HCT116 (cell line): ENCODE results near the gene LRIG3. TPM values are rescaled to one million over a fixed set of nuclear protein-coding genes. Genes with fewer than 3 reads are reported as not detected.

Experiments used
- ATAC-seq: fragments of 200-7000 bp; cut with Tn5 transposase; 2 replicates; pipeline ENCODE4 v1.9.1; 2020; ENCODE audit warnings: mild to moderate bottlenecking, moderate library complexity
- BruUV-seq: library from RNA; stranded (reverse); fragments of 400-500 nt; replicated peaks from 2 replicates; lab custom pipeline; 2021; lab: Mats Ljungman, UMichigan
- CTCF ChIA-PET: fragments of 300-600 bp; sonication (Branson Sonifier 250); formaldehyde crosslinking; loops from one replicate; lab custom pipeline; 2021; ENCODE audit warnings: antibody characterized with exemption; lab: Charles Lee
- POLR2A ChIA-PET: fragments of 300-600, 350-600 bp; sonication (Branson Sonifier 250); formaldehyde crosslinking; loops from one replicate; lab custom pipeline; 2021; ENCODE audit warnings: antibody characterized with exemption; lab: Charles Lee
- RAD21 ChIA-PET, 2 experiments: fragments of 300-600 bp; sonication (Branson Sonifier 250); formaldehyde crosslinking; loops; one replicate each; lab custom pipeline; 2023; ENCODE audit warnings: low total read pairs in 2 of 2; ENCODE audit not compliant: uncharacterized antibody in 2 of 2, unreplicated experiment in 2 of 2, low non-redundant PET in 1 of 2; lab: Charles Lee
- DNase-seq: peaks from one replicate; pipeline ENCODE4 v3.0.0-alpha.2; 2010; ENCODE audit warnings: low read depth, low spot score
- H2AFZ ChIP-seq: fragments of 200-600 bp; shearing (Covaris generic), sonication (generic); 2 replicates; pipeline ENCODE4 v1.6.1; 2017; ENCODE audit warnings: low read depth, mixed run types, mixed read lengths, antibody characterized with exemption, low read length; ENCODE audit not compliant: poor library complexity, severe bottlenecking
- H3K27ac ChIP-seq: 2 replicates; pipeline ENCODE4 v1.5.1; 2012; ENCODE audit warnings: low read depth, low read length
- H3K27me3 ChIP-seq: fragments of 200-600 bp; sonication (generic); 2 replicates; pipeline ENCODE4 v1.6.1; 2016; ENCODE audit warnings: mixed run types, low read length, mixed read lengths; ENCODE audit not compliant: insufficient read depth
- H3K36me3 ChIP-seq, 2 experiments: fragments of 200-500 bp in 1 of 2; fragments of 200-600 bp in 1 of 2; sonication (Bioruptor generic) in 1 of 2; sonication (generic) in 1 of 2; 2 replicates each; pipeline versions ENCODE4 v1.5.1 to v1.6.1; 2014 to 2016; ENCODE audit warnings: low read length in 2 of 2, inconsistent platforms in 1 of 2, mixed read lengths in 1 of 2, mixed run types in 1 of 2; ENCODE audit not compliant: insufficient read depth in 2 of 2, control insufficient read depth in 1 of 2
- H3K4me1 ChIP-seq, 2 experiments: fragments of 200-600 bp in 1 of 2; sonication (generic) in 1 of 2; 2 replicates each; pipeline versions ENCODE4 v1.5.1 to v1.6.1; 2012 to 2017; ENCODE audit warnings: low read length in 2 of 2, inconsistent platforms in 1 of 2, mild to moderate bottlenecking in 1 of 2, mixed read lengths in 1 of 2, mixed run types in 1 of 2, moderate library complexity in 1 of 2; ENCODE audit not compliant: insufficient read depth in 2 of 2, control insufficient read depth in 1 of 2
- H3K4me2 ChIP-seq: fragments of 200-600 bp; sonication (generic); 2 replicates; pipeline ENCODE4 v1.6.1; 2017; ENCODE audit warnings: mixed run types, low read length, mixed read lengths
- H3K4me3 ChIP-seq, 2 experiments: fragments of 200-600 bp in 1 of 2; sonication (generic) in 1 of 2; replicated peaks in 1 of 2; 2 replicates each; pipeline ENCODE4 v1.5.1; 2011 to 2016; ENCODE audit warnings: low read length in 2 of 2, control low read depth in 1 of 2, low read depth in 1 of 2, mild to moderate bottlenecking in 1 of 2, mixed read lengths in 1 of 2, mixed run types in 1 of 2
- H3K79me2 ChIP-seq: fragments of 200-600 bp; sonication (generic); 2 replicates; pipeline ENCODE4 v1.6.1; 2017; ENCODE audit warnings: mild to moderate bottlenecking, mixed run types, low read length, moderate library complexity, mixed read lengths; ENCODE audit not compliant: insufficient read depth
- H3K9ac ChIP-seq: fragments of 200-600 bp; sonication (generic); 2 replicates; pipeline ENCODE4 v1.6.1; 2016; ENCODE audit warnings: low read length, mixed read lengths
- H3K9me2 ChIP-seq: fragments of 200-600 bp; sonication (generic), shearing (Covaris generic); 2 replicates; pipeline ENCODE4 v1.6.1; 2017; ENCODE audit warnings: mixed run types, mild to moderate bottlenecking, moderate library complexity; ENCODE audit not compliant: insufficient read depth
- H3K9me3 ChIP-seq, 2 experiments: fragments of 200-500 bp in 1 of 2; fragments of 200-600 bp in 1 of 2; sonication (Bioruptor generic) in 1 of 2; sonication (generic) in 1 of 2; 2 replicates each; pipeline ENCODE4 v1.6.1; 2014 to 2017; ENCODE audit warnings: low read length in 2 of 2, mixed read lengths in 2 of 2, inconsistent platforms in 1 of 2, low read depth in 1 of 2, mild to moderate bottlenecking in 1 of 2, mixed run types in 1 of 2, moderate library complexity in 1 of 2; ENCODE audit not compliant: control insufficient read depth in 1 of 2, insufficient read depth in 1 of 2
- H4K20me1 ChIP-seq: fragments of 200-600 bp; sonication (generic), shearing (Covaris generic); 2 replicates; pipeline ENCODE4 v1.6.1; 2017; ENCODE audit warnings: mixed run types, mild to moderate bottlenecking, moderate library complexity; ENCODE audit not compliant: insufficient read depth
- CEBPB ChIP-seq: IDR thresholded peaks from 2 replicates; pipeline ENCODE4 v1.6.1; 2012; ENCODE audit warnings: low read depth
- ELF1 ChIP-seq: IDR thresholded peaks from 2 replicates; pipeline ENCODE4 v1.6.1; 2012; ENCODE audit warnings: low read depth, borderline replicate concordance
- EZH2phosphoT487 ChIP-seq: fragments of 200-600 bp; IDR thresholded peaks from 2 replicates; pipeline ENCODE4 v1.6.1; 2018; ENCODE audit warnings: antibody characterized with exemption, borderline replicate concordance
- FOSL1 ChIP-seq: IDR thresholded peaks from 2 replicates; pipeline ENCODE4 v1.6.1; 2012; ENCODE audit warnings: low read depth
- POLR2AphosphoS5 ChIP-seq: IDR thresholded peaks from 2 replicates; pipeline ENCODE4 v1.6.1; 2011; ENCODE audit warnings: mild to moderate bottlenecking, low read depth, low read length, moderate library complexity
- RAD21 ChIP-seq: IDR thresholded peaks from 2 replicates; pipeline ENCODE4 v1.6.1; 2012; ENCODE audit warnings: low read depth, mild to moderate bottlenecking
- SIN3A ChIP-seq: IDR thresholded peaks from 2 replicates; pipeline ENCODE4 v1.6.1; 2012; ENCODE audit warnings: low read depth
- SP1 ChIP-seq: IDR thresholded peaks from 2 replicates; pipeline ENCODE4 v1.6.1; 2012; ENCODE audit warnings: low read depth
- TCF7L2 ChIP-seq: IDR thresholded peaks from 2 replicates; pipeline ENCODE4 v1.7.0; 2011; ENCODE audit warnings: borderline replicate concordance, inconsistent platforms; ENCODE audit not compliant: insufficient read depth, insufficient read length; ENCODE audit errors: extremely low read depth
- YY1 ChIP-seq: IDR thresholded peaks from 2 replicates; pipeline ENCODE4 v1.6.1; 2011; ENCODE audit warnings: low read length, low read depth, moderate library complexity, mild to moderate bottlenecking; ENCODE audit not compliant: insufficient replicate concordance; ENCODE audit errors: extremely low read depth
- ZFX ChIP-seq: fragments of 450-650 bp; IDR thresholded peaks from 2 replicates; pipeline ENCODE4 v1.6.1; 2017
- intact Hi-C: fragments of 100-400 bp; cut with micrococcal nuclease; formaldehyde crosslinking; loops from 2 replicates; pipeline ENCODE4 v1.10.0; 2022
- total RNA-seq: library from RNA; stranded (reverse); gene quantifications from one replicate; pipeline ENCODE4 v1.2.1, GENCODE V29; 2021; ENCODE audit not compliant: unreplicated experiment
- TF ChIP-seq, protein P1 (sequence below): IDR thresholded peaks from 2 replicates; pipeline ENCODE4 v1.6.1; 2012
- TF ChIP-seq, protein P2 (sequence below): IDR thresholded peaks from 2 replicates; pipeline ENCODE4 v1.6.1; 2012
- TF ChIP-seq, protein P3 (sequence below): IDR thresholded peaks from 2 replicates; pipeline ENCODE4 v1.6.1; 2011; ENCODE audit warnings: mild to moderate bottlenecking, low read length, moderate library complexity; ENCODE audit not compliant: insufficient replicate concordance; ENCODE audit errors: extremely low read depth
- TF ChIP-seq, protein P4 (sequence below): IDR thresholded peaks from 2 replicates; pipeline ENCODE4 v1.6.1; 2012; ENCODE audit warnings: low read depth

The LRIG3 gene
- total RNA-seq, 1 experiment from 2014 or later: 11.1 TPM

DNA sequence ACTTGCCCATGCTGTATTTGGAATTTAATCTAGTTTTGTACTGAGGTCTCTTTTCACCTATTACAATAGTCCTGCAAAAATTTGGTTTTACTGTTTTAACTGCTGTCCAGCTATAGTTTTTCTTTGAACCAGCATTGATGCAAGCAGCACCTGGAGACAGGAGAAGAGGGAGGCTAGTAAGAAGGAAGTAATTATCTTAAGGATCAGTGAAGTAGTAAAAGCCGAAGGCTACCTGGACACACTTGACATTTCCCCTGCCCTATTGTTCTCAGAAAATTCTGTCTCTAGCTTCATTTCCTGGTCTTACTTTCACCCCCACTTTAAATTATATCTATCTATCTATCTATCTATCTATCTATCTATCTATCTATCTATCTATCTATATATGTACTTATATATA lies 43.5 kb upstream of the LRIG3 start:
- Histone ChIP-seq H3K4me3 (no peak overlapping the region), H2AFZ (no peak overlapping the region), H3K9me3 (no peaks in the 10 kb centered on the region), H3K9me2 (no peaks in the 10 kb centered on the region), H3K4me1 (peaks cover 0 to 3% of the 10 kb centered on the region in 2 experiments; a peak in 1 of 4 replicates), H4K20me1 (no peaks in the 10 kb centered on the region), H3K9ac (no peak overlapping the region), H3K36me3 (no peaks in the 10 kb centered on the region), H3K4me2 (no peak overlapping the region), H3K27ac (no peak overlapping the region), H3K79me2 (no peaks in the 10 kb centered on the region), H3K27me3 (no peaks in the 10 kb centered on the region)
- TF ChIP-seq EZH2phosphoT487: no peak
- no peak for TF ChIP-seq RAD21
- TF ChIP-seq ELF1: no peak
- no peak for TF ChIP-seq ZFX
- no peak for TF ChIP-seq POLR2AphosphoS5
- no peak for TF ChIP-seq YY1
- no peak for TF ChIP-seq SP1
- no peak for TF ChIP-seq SIN3A
- TF ChIP-seq FOSL1: no peak
- no peak for TF ChIP-seq TCF7L2
- TF ChIP-seq CEBPB: no peak
- TF ChIP-seq, protein P1, sequence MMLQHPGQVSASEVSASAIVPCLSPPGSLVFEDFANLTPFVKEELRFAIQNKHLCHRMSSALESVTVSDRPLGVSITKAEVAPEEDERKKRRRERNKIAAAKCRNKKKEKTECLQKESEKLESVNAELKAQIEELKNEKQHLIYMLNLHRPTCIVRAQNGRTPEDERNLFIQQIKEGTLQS: no peak
- TF ChIP-seq, protein P2, sequence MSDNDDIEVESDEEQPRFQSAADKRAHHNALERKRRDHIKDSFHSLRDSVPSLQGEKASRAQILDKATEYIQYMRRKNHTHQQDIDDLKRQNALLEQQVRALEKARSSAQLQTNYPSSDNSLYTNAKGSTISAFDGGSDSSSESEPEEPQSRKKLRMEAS: no peak
- no peak for ATAC-seq
- ChIA-PET CTCF (no interaction called here), RAD21 (no interaction called here), POLR2A (no interaction called here)
- DNase-seq: no peak
- intact Hi-C loops: no loop called here
- BruUV-seq: no TSS peak

DNA sequence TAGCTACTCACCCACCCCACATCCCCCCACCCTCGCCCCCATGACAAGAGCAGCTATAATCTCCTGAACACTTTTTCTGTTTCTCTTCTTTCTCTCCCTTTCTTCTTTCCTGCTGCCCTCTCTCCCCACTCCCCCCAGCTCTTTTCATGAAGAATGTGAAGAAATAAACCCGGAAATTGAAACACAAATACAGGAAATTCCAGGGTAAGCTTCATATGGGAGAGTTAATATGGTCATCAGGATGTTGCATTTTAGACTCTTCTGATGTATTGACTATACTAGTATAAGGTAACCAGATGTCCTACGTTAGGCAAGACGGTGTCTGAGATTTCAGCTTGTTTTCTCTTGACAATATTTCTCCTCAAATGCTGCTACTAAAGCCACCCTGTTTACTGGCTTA lies 41.6 kb upstream of the LRIG3 start:
- intact Hi-C loops: no loop called here
- RAD21 ChIA-PET: no interaction called here
- TF ChIP-seq ELF1 (no peak), FOSL1 (no peak), SP1 (no peak), CEBPB (no peak)
- TF ChIP-seq, protein P1: no peak
- TF ChIP-seq, protein P3, sequence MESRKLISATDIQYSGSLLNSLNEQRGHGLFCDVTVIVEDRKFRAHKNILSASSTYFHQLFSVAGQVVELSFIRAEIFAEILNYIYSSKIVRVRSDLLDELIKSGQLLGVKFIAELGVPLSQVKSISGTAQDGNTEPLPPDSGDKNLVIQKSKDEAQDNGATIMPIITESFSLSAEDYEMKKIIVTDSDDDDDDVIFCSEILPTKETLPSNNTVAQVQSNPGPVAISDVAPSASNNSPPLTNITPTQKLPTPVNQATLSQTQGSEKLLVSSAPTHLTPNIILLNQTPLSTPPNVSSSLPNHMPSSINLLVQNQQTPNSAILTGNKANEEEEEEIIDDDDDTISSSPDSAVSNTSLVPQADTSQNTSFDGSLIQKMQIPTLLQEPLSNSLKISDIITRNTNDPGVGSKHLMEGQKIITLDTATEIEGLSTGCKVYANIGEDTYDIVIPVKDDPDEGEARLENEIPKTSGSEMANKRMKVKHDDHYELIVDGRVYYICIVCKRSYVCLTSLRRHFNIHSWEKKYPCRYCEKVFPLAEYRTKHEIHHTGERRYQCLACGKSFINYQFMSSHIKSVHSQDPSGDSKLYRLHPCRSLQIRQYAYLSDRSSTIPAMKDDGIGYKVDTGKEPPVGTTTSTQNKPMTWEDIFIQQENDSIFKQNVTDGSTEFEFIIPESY: no peak
- TF ChIP-seq, protein P4, sequence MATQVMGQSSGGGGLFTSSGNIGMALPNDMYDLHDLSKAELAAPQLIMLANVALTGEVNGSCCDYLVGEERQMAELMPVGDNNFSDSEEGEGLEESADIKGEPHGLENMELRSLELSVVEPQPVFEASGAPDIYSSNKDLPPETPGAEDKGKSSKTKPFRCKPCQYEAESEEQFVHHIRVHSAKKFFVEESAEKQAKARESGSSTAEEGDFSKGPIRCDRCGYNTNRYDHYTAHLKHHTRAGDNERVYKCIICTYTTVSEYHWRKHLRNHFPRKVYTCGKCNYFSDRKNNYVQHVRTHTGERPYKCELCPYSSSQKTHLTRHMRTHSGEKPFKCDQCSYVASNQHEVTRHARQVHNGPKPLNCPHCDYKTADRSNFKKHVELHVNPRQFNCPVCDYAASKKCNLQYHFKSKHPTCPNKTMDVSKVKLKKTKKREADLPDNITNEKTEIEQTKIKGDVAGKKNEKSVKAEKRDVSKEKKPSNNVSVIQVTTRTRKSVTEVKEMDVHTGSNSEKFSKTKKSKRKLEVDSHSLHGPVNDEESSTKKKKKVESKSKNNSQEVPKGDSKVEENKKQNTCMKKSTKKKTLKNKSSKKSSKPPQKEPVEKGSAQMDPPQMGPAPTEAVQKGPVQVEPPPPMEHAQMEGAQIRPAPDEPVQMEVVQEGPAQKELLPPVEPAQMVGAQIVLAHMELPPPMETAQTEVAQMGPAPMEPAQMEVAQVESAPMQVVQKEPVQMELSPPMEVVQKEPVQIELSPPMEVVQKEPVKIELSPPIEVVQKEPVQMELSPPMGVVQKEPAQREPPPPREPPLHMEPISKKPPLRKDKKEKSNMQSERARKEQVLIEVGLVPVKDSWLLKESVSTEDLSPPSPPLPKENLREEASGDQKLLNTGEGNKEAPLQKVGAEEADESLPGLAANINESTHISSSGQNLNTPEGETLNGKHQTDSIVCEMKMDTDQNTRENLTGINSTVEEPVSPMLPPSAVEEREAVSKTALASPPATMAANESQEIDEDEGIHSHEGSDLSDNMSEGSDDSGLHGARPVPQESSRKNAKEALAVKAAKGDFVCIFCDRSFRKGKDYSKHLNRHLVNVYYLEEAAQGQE: no peak

More for the DNA sequence above, 41.6 kb upstream of the LRIG3 start:
- Histone ChIP-seq H3K9ac (no peak overlapping the region), H3K36me3 (no peaks in the 10 kb centered on the region), H3K27me3 (no peaks in the 10 kb centered on the region), H2AFZ (no peak overlapping the region), H3K4me2 (no peak overlapping the region), H3K27ac (no peak overlapping the region), H3K79me2 (no peaks in the 10 kb centered on the region), H3K4me3 (no peak overlapping the region), H3K4me1 (peaks cover 0 to 1% of the 10 kb centered on the region in 2 experiments; a peak in 1 of 4 replicates), H4K20me1 (no peaks in the 10 kb centered on the region), H3K9me3 (no peaks in the 10 kb centered on the region), H3K9me2 (no peaks in the 10 kb centered on the region)
- ChIA-PET CTCF (no interaction called here), POLR2A (no interaction called here)
- ATAC-seq: no peak
- BruUV-seq: no TSS peak
- no peak for DNase-seq
